ENCODE data around the gene MBP.

Gene MBP

DNA sequence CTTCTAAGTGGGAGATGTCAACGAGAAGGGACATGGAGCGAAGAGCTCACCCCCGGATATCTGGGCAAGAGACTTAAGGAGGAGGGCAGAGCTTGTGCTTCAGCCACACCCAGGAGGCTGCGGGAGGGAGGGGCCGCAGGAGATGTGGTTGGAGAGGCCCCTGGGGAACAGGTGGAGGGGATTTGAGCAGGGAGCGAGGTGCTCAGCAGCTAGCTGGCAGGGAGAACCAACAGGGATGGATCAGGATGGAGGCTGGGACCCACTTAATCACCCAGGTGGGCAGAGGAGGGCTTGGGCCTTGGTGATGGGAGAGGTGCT is 78.3 kb downstream of the MBP start:
- Mint-ChIP-seq H3K4me3 (no peak overlapping the region), H3K27ac (peak overlapping the region in 2 of 3 experiments; percentile 36 to 72), H3K4me1 (peaks cover 42% of the 10 kb centered on the region), H3K9me3 (no peaks in the 10 kb centered on the region), H3K36me3 (ENCODE audit: low read depth) (no peaks in the 10 kb centered on the region), H3K27me3 (ENCODE audit: low read depth) (peaks cover 3% of the 10 kb centered on the region)
- TF ChIP-seq, protein P1, sequence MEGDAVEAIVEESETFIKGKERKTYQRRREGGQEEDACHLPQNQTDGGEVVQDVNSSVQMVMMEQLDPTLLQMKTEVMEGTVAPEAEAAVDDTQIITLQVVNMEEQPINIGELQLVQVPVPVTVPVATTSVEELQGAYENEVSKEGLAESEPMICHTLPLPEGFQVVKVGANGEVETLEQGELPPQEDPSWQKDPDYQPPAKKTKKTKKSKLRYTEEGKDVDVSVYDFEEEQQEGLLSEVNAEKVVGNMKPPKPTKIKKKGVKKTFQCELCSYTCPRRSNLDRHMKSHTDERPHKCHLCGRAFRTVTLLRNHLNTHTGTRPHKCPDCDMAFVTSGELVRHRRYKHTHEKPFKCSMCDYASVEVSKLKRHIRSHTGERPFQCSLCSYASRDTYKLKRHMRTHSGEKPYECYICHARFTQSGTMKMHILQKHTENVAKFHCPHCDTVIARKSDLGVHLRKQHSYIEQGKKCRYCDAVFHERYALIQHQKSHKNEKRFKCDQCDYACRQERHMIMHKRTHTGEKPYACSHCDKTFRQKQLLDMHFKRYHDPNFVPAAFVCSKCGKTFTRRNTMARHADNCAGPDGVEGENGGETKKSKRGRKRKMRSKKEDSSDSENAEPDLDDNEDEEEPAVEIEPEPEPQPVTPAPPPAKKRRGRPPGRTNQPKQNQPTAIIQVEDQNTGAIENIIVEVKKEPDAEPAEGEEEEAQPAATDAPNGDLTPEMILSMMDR (IDR thresholded peaks at IDR 0.05; ENCODE audit: unreplicated experiment in 3 of 3): no peak

DNA sequence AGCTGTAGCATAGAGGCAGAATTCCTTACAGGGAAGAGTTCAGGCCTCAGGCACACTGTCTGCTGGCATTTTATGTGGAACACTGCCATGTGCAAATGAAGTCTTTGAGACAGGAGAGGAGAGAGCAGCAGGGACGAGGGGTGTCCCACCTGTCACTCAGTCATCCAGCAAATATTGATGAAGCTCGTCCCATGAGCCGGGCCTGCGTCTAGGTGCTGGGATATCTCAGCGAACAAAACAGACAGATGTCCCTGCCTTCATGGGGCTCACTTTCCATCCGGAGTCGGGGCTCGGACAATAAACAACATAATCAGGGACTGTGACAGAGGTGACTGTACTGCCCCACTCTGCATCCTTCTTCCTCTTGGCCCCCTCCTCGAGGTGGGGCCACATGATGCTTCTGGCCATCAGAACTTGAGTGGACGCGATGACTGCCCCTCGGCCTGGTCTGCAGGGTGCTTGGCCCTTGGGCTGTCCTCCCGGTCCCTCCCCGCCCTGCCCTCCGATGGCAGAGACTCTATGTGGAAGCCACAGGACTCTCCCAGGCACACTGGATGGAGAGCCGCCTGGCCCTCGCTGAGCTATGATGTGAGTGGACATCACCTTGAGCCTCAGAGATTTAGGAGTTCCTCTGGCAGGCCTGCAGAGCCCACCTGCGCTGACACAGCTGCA is 78.8 kb downstream of the MBP start:
- Mint-ChIP-seq H3K9me3 (no peaks in the 10 kb centered on the region), H3K27me3 (ENCODE audit: low read depth) (peaks cover 3% of the 10 kb centered on the region), H3K4me1 (peaks cover 42% of the 10 kb centered on the region), H3K27ac (peak overlapping the region in 2 of 3 experiments; percentile 48 to 72), H3K4me3 (peak overlapping the region in 1 of 3 experiments; percentile 39), H3K36me3 (ENCODE audit: low read depth) (no peaks in the 10 kb centered on the region)
- TF ChIP-seq, protein P1 (IDR thresholded peaks at IDR 0.05; ENCODE audit: unreplicated experiment in 3 of 3): no peak

- H3K4me3 Mint-ChIP-seq: no peak overlapping the region
- peaks cover 42% of the 10 kb centered on the region for H3K4me1 Mint-ChIP-seq
- no peaks in the 10 kb centered on the region for H3K9me3 Mint-ChIP-seq
- TF ChIP-seq, protein P1 (IDR thresholded peaks at IDR 0.05; ENCODE audit: unreplicated experiment in 3 of 3): no peak
- peaks cover 3% of the 10 kb centered on the region for H3K27me3 Mint-ChIP-seq (ENCODE audit: low read depth)
- no peak overlapping the region for H3K27ac Mint-ChIP-seq
- H3K36me3 Mint-ChIP-seq (ENCODE audit: low read depth): no peaks in the 10 kb centered on the region
Measured at GRCh38 chr18:77052983-77053309, 79.6 kb downstream of the MBP start.

DNA sequence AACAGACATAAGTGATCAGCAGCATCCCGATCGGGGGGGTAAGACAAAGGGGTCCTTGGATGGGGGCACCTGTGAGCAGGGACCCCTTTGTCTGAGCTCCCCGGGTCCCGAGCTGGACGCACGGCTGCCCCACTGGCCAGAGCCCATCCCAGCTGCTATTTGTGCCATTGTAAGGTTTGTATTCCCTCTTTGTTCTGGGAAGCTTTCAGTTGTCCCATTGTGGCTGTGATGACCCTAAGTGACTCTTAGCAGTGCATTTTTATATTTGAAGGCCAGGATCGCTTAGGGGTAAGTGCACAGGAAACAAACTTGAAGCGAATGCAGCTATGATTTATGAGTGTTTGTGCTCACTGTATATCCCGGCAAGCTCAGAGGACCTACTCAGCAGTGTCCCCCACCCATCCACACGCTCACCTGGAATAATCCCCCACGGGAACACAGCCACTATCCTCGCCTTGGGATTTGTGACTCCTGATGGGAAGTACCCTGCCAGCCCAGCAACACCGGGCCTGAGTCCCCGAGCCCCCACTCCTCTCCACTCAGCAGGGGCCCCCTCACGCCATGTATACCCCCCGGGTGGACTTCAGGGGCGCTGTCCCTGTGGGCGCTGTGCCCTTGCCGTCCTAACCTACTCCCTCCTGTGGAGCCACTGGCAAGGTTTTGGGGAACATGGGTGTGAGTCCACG is 80.1 kb downstream of the MBP start:
- TF ChIP-seq, protein P1 (IDR thresholded peaks at IDR 0.05; ENCODE audit: unreplicated experiment in 3 of 3): no peak
- Mint-ChIP-seq H3K9me3 (no peaks in the 10 kb centered on the region), H3K36me3 (ENCODE audit: low read depth) (no peaks in the 10 kb centered on the region), H3K27me3 (ENCODE audit: low read depth) (peaks cover 3% of the 10 kb centered on the region), H3K27ac (no peak overlapping the region), H3K4me3 (no peak overlapping the region), H3K4me1 (peaks cover 40% of the 10 kb centered on the region)

- Mint-ChIP-seq H3K4me3 (no peak overlapping the region), H3K9me3 (no peaks in the 10 kb centered on the region), H3K27ac (peak overlapping the region in 1 of 3 experiments; percentile 15), H3K27me3 (ENCODE audit: low read depth) (peaks cover 1% of the 10 kb centered on the region), H3K4me1 (peaks cover 33% of the 10 kb centered on the region), H3K36me3 (ENCODE audit: low read depth) (no peaks in the 10 kb centered on the region)
- TF ChIP-seq, protein P1 (IDR thresholded peaks at IDR 0.05; ENCODE audit: unreplicated experiment in 3 of 3): no peak
Measured at GRCh38 chr18:77051581-77052296, 80.8 kb downstream of the MBP start.

All from nephron (organoid).